ENCODE data around the gene HHIP.
A peak's percentile ranks its signal among the peaks of the same experiment; 100 is the strongest.

Gene HHIP, protein sequence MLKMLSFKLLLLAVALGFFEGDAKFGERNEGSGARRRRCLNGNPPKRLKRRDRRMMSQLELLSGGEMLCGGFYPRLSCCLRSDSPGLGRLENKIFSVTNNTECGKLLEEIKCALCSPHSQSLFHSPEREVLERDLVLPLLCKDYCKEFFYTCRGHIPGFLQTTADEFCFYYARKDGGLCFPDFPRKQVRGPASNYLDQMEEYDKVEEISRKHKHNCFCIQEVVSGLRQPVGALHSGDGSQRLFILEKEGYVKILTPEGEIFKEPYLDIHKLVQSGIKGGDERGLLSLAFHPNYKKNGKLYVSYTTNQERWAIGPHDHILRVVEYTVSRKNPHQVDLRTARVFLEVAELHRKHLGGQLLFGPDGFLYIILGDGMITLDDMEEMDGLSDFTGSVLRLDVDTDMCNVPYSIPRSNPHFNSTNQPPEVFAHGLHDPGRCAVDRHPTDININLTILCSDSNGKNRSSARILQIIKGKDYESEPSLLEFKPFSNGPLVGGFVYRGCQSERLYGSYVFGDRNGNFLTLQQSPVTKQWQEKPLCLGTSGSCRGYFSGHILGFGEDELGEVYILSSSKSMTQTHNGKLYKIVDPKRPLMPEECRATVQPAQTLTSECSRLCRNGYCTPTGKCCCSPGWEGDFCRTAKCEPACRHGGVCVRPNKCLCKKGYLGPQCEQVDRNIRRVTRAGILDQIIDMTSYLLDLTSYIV

DNA sequence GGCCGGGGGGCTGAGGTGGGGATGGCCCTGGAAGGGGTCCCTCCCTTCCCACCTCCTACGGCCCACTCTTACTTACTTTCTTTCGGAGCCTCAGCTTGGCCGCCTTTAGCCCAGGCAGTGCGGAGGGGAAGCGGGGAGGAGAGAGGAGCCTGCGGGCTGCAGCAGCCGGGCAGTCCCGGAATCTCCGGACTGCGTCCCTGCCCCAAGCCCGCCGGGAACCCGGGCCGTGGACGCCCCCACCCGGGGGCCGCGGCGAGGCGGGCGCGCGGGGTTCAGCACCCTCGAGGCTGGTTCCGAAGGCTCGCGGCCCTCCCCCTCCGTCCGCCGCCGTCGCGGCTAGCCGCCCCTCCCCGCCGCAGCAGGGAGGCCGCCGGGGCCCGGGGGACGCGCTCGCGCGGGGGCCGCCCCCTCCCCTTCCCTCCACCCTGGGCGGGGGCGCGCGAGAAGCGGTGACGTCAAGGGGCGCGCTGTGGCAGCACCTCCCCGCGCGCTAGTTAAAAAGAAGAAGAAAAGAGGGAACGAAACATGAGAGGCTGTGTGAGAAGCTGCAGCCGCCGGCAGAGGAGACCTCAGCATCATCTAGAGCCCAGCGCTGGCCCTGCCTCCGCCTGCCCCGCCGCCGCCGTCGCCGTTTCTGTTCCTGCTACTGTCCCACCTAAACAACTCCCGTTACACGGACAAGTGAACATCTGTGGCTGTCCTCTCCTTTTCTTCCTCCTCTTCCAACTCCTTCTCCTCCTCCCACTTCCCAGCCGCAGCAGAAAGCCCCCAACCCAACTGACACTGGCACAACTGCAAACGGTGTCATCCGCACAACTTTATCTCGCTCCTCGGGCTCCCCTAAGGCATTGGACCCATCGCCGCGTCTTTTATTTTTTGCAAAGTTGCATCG lies at the start of gene HHIP:
TSS of gene HHIP (plus strand) at position 526 of the 892 bp plus-strand sequence. CDS start 520 bp downstream, outside the sequence.
- no peak for DNase-seq

DNA sequence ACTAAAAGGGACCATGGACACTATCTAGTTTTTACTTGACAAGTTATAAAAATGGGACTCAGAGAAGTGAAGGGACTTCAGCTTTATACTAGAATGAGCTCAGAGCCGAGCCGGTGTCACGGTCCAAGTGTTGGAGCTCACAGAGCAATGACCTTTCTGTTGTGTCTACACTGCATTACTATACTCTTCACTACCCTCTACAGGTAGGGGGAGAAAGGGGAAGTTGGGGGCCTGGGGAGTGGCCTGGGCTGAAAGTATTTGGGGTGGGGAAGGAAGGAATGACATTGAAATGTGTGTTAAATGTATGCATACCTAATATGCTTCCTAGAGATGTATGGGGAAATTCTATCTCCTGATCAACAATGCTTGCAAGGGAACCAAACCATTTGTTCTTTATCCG lies 48.8 kb upstream of the HHIP start:
- no peak for DNase-seq

DNA sequence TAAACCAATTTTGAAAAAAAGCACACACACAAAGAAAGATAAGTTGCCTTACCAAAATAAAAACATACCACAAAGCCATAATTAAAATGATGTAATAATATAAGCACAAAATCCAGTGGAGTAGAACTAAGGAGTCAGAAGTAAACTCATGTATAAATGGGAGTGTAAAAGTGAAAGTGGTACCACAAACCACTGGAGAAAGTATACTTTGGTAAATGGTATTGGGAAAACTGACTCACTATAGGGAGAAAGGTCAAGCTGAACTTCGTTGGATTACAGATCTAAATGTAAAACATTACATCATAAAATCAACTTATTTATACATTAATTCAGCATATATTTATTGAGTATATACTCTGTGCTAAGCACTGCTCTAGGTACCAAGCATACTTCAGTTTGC lies 46.3 kb upstream of the HHIP start:
- DNase-seq: no peak

DNA sequence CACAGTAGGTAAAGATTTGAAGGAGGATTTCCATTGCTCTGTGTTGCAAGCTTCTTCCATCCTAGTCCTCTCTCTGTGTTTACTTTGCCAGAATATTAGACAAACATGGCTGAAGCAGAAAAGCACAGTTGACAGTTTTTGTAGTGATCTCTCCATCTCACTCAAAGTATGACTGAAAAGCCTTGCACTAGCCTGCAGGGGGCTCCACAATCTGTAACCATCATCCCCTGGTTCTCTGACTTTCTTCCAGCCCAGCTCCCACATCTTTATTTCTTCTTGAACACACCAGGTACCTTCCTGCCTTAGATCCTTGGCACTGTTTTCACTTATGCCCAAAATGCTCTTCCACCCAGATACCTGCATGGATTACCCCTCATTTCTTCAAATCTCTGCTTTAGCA lies 34.1 kb upstream of the HHIP start:
- no peak for DNase-seq

DNA sequence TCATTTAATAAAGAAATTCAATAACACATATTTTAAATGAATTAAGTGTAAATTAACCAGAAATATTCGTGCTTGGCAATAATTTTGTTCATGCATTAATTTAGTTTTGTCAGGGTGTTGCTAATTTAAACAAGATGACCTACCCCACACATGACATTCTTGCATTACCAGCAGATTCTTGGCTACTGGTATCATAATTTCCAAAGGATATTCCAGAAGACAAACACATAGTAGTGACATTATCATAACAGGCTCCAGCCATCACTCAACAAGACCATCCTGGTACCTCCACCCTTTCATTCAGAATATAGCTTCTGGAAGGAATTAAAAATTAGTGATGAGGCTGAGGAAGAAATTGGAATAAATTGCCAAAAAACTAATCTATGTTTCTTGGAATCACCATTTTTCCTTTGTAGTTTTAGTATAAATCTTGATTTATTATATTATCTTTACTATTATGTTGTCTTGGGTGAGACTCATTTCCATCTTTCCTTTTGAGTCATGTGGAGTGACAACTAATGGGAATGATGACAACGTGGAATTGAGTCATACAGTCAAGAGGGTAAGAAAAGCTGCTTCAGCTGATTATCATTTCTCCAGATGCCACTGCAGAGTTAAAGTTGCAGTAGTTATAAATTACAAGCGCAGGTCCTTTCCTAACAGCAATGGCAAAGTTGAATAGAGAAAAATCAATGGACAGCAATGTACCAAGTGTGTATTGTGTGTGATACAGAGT lies 30.9 kb upstream of the HHIP start:
- no peak for DNase-seq

DNA sequence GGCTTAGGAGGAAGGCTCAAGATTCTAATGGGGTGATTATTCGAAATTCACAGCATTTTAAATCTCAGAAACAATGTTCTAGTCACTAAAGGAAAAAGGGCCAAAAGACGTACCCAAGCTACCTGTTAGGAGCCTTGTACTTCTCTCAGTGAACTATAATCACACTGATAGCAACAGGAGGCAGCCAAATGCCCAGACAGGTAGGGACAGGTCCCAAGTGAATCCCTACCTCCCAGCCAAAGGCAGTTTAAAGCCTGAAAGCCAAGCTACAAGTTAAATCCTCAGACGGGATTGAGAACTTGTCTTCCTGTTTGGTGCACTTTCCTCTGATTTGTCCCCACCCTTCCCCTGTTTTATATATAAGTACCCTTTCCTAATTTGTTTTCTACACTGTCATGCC lies 24.3 kb upstream of the HHIP start:
- no peak for DNase-seq

DNA sequence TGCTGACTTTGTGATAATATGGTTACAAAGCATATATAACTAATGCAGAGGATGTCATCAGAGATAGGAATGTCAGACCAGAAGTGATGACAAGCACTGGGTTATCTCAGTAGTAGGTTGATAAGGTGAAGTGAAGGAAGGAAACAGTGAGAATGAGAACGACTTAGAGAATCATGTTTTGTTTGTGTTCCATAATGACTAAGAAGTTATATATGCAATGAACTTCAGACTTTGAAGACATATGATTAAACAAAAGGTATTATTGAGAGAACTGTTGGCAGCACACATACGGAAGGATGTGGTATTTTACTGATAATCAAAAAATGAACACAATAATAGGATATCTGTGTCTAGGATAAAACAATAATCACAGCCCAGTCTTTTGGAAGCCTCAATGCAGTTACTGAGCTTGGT lies 18.3 kb upstream of the HHIP start:
- DNase-seq: no peak

DNA sequence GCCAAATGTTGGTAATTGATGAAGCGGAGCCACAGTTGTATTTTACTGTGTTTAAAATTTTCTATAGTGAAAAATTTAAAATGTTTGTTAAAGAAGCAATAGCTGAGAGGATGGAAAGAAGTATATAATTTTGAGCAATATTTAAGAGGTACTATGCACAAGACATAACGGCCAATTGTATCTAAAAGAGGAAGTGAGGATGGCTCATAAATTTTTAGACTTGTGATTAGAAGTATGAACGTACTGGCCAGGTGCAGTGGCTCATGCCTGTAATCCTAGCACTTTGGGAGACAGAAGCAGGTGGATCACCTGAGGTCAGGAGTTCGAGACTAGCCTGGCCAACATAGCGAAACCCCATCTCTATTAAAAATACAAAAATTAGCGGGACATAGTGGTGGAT lies 12.7 kb upstream of the HHIP start:
- no peak for DNase-seq

DNA sequence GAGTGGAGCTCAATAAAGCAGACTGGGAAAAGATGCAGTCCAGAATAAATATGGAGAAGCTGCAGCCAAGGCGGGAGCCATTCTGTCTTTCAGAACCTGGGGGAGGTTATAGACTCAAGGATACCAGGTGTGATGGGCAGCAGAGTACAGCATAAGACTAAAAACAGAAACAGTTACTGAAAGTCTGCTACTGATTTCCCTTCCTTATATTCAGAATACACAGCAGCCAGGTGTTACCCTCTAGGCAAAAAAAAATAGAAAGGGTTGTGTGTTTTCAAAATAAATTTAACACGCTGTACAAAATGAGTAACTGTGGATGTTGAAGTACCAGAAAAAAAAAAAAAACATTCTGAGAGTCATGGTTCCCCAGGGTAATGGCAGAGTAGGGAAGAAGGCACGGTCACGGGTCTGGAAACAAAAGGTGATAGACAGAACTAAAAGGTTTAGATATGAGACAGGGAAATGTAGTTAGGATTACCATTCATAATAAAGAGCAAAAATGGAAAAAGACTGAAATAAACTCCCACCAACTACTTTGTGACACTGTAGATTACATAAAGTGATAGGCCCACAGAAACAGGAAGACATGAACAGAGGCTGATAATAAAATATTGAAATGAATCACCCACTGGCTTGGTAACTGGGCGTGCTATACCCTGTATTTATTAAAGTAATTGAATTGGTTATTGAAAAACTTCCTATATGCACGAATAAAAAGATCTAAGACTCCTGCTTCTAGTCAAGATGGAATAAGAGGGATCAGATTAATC lies 10.8 kb upstream of the HHIP start:
- DNase-seq: no peak

DNA sequence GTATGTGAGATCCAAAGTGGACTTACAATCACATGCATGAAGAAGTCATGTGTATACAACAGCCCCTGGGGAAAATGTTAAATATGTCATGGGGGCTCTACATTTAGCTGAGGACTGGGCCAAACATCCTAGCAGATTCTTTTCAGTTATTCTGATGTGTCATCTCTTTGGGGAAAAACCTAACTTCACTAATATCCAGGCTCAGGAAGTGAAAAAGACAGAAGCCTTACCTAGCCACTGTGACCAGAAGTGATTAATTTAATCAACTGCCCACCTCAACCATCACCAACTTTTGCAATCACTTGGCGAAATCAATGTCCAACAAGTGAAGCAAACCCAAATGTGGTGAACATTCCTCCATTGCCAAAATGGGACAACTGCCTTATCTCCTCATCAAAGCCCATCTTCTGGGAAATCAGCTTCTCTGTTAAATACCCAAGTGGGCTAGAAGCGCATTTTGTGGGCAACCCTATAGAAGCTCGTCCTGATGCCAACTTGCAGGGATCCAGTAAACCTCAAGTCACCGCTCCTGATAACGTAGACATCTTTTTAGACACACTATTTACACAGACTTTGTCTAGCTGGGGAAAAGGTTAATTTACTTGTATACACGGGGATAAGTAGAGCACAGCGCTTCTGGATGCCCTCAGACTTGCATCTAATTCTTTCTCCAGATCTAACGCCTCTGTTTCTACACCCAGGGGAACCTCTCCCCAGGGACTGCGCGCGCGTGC lies 1.4 kb upstream of the HHIP start:
- DNase-seq: no peak

DNA sequence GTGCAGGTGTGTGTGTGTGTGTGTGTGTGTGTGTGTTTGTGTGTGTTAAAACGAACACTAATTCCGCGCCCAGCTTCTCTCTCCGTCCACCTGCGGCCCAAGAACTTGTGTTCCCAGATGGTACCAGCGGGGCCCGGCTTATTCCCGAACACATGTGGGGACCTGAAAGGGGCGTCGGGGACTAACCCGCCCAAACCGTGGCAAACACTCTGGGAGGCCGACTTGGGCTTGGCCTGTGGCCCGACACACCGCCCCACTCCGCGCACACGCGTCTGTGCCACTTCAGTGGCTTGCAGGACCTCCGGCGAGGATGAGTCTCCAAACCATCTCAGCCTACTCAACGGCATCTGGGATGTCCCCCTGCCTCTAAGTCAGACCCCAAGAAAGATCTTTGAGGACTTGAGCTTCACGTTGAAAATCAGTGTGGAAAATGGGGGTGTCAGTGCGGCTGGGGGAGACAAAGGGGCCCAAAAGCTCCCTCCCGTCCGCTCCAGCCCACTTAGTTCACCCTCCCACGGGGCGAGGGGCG lies 790 bp upstream of the HHIP start:
- DNase-seq: no peak

DNA sequence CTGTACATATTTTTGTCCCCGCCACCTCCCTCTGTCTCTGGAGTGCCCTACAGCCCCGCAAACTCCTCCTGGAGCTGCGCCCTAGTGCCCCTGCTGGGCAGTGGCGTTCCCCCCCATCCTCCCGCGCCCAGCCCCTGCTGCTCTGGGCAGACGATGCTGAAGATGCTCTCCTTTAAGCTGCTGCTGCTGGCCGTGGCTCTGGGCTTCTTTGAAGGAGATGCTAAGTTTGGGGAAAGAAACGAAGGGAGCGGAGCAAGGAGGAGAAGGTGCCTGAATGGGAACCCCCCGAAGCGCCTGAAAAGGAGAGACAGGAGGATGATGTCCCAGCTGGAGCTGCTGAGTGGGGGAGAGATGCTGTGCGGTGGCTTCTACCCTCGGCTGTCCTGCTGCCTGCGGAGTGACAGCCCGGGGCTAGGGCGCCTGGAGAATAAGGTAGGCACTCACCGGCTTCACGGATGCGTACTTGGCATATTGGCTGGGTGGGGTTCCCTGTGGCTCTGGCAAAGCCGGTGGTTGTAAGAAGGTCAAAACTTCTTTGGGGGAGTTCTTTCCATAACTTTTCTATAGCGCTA lies 653 bp downstream of the HHIP start:
- no peak for DNase-seq

DNA sequence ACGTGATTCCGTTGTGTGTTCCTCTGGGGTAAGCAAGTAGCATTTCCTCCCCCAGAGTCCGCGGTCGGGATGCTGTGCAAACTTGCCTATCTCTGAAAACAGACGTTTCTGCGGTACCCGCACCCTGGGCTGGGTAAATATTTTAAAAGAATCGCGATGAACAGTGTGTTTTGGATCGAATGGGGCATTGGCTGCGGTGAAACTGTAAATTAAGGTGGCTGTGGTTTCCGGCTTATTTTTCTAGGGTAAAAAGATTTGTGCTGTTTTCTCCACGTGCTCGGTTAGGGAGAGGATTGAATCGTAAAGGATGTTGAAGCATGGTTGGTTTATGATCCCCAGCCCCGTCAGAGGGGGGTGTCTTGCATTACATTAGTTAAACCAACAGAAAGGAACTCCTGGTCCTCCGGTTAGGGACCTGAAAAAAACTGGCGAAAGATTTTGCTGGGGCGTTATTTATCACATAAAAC lies 1.2 kb downstream of the HHIP start:
- DNase-seq: no peak

DNA sequence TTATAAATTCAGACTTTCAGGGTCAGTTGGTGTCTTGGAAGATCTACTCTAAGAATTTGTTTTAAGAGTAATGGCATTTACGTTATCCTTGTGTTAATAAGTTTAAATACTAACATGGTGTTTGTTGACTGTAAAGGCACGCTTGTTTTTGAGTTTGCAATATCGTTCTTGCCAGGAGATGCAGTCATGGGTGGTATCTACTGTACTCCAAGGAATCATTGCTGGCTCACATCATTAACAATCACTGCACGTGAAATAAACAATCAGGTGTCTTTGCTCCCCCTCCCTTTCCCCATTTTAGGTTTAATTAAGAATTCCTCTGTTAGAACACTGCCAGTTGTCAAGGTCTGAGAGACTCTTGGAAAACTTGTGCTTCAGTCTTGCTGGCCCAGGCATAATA lies 1.6 kb downstream of the HHIP start:
- no peak for DNase-seq

DNA sequence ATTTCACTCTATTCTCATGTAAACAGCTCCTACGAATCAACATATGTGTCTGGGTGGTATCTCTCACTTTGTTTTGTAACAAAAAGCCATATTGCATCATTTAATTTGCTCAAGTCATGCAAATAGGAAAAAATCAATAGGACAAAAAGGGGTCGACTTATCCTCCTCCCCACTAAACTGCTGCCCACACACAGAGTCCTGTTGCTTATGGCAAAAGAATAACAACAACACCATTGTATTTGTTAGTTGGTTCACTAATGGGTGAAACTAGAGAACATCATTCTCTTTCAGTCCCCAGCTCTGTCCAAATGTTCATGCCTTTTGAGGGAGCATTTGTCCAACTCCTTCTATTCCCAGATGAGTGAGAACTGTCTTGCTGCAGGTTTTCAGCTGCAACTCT lies 2.1 kb downstream of the HHIP start:
- no peak for DNase-seq

DNA sequence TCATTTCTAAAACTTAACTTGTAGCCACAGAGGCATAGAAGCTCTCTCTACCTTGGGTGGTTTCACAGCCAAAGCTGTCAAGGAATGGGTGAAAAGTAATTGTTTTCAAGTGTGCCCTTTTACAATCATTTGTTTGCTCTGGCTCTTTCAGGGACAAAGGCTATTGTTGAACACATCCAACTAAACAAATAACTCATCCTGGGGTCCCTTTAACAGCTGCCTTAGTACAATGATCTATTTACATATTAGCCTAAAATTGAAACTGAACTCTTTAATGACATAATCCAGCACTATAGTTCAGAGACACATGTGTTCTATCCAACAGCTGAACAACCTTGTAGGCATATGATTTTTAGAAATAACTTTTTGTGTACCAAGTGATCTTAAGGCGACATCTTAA lies 3.7 kb downstream of the HHIP start:
- peak; percentile 17 for DNase-seq

DNA sequence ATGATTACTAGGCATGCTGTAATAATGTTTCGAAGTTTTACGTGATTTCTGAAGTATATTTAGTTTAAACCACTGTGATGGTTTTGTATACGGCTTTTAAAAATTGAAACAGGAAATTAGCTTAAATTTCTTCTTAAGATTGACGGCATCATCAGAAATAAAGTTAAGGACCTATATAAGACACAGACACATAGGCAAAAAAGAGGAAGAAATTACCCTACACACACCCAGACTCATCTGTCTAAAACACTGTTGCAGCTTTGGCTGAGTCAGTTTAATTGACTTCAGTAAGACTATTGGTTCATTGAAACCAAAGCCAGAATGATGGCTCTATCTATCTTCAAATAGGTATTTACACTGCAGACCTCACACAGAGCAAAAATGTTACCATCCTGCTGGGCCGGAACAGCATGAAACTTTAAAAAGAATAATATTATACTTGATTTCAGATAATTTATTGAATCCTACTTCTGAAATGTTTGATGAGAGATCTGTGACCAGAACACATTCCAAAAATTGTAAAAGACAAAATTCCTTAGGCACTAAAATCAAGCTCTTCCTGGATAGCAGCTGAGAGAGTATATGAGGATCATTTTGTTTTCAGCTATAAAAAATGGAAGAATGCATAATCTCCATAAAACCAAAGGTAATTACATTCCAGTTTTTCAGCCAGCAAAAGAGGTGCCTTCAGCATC lies 4.5 kb downstream of the HHIP start:
- no peak for DNase-seq

DNA sequence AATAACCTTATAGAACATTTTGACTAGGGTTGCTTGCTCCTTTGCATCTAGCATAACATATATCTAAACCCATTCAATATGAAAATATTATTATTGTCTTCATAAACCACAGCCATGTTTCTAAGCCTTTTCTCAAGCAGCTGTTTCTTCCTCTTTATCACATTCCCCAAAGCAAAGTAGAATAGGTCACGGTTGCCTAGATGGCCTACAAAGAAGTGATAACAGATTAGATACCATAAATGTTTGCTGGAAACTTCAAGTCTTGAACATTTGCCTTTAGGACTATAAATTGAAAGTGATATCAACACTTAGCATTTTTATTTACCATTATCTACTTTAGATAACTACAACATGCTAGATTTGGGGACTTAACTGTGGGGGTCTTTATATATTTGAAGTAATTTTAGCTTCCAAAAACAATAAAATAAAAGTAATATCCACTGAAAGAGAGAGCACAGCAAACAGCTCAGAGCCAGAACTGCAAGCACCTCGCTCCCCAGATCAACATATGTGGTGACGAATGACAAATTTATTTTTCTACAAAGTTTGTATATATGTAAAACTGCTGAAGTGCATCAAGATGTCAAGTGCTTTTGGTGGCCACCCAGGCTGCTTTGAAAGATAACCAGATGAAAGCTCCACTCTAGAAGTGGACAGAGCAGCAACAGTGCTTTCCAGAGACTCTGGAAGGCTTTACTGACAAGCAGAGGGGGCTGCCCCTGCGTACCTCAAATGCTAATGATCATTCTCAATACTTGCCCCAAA lies 8.0 kb downstream of the HHIP start:
- DNase-seq: no peak

DNA sequence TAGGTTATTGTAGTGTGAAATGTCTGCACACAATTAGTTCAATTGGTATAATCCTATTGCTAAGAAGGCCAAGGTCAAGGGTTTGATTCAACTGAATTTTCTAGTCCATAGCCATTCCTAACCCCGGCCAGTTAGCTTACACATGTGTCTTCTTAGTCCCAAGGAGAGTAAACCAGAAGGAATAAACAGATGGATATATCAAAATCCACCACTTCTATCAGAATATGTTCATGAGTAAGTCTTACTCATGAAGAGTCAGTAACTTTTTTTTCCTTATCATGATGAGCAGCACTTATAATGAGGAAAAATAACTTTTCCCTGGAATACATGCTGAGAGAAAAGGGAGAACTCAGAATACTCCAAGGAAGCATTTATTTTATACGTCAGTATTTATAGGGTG lies 9.5 kb downstream of the HHIP start:
- no peak for DNase-seq
